Muscle of leg (tissue), 11 donors: ENCODE measurements around the gene ADAM33. TPM values are rescaled to one million over a fixed set of nuclear protein-coding genes. Genes with fewer than 3 reads are reported as not detected.

Experiments used
- DNase-seq: peaks from one replicate; pipeline ENCODE4 v3.0.0; 2013
- H3K27ac ChIP-seq: one replicate; pipeline ENCODE4 v1.5.1; 2013; ENCODE audit warnings: mild to moderate bottlenecking, low read length, control low read depth
- H3K27me3 ChIP-seq: one replicate; pipeline ENCODE4 v1.6.1; 2013; ENCODE audit warnings: low read length; ENCODE audit not compliant: control insufficient read depth, insufficient read depth
- H3K36me3 ChIP-seq: one replicate; pipeline ENCODE4 v1.6.1; 2013; ENCODE audit warnings: low read length; ENCODE audit not compliant: control insufficient read depth, insufficient read depth
- H3K4me1 ChIP-seq: one replicate; pipeline ENCODE4 v1.6.1; 2013; ENCODE audit warnings: low read length; ENCODE audit not compliant: control insufficient read depth, insufficient read depth
- H3K4me3 ChIP-seq: one replicate; pipeline ENCODE4 v1.5.1; 2013; ENCODE audit warnings: low read length, control low read depth
- H3K9me3 ChIP-seq: replicated peaks from 2 replicates; pipeline ENCODE4 v1.6.1; 2013; ENCODE audit warnings: low read depth, low read length; ENCODE audit not compliant: control insufficient read depth
- WGBS: methylation state at CpG from one replicate; pipeline ENCODE4 v1.1.5; 2013; ENCODE audit warnings: missing lambda C conversion rate; ENCODE audit not compliant: insufficient coverage; 5-methylcytosine and 5-hydroxymethylcytosine counted together
- polyA plus RNA-seq, 8 donors: library from polyadenylated mRNA; unstranded; fragments of 120-200 nt; gene quantifications; one replicate each; pipeline versions ENCODE4 v1.2.1 to v1.2.3, GENCODE V29; 2013; ENCODE audit warnings: inconsistent platforms in 1 of 8, low replicate concordance in 1 of 8; ENCODE audit not compliant: insufficient read length in 8 of 8, insufficient read depth in 1 of 8
- total RNA-seq: library from RNA; stranded (reverse); fragments of 120-200 nt; gene quantifications from one replicate; pipeline ENCODE4 v1.2.4, GENCODE V29; 2013

Gene ADAM33
- total and polyA plus RNA-seq, 9 donors: 26.1 to 78.3 (median 52.8) TPM

GRCh38 chr20:3647473-3647872, 34.3 kb downstream of the ADAM33 start:
- Histone ChIP-seq H3K4me1 (peaks cover 10% of the 10 kb centered on the region), H3K27me3 (no peaks in the 10 kb centered on the region), H3K4me3 (no peak overlapping the region), H3K36me3 (peaks cover 38% of the 10 kb centered on the region), H3K9me3 (no peaks in the 10 kb centered on the region), H3K27ac (no peak overlapping the region)
- no peak for DNase-seq

GRCh38 chr20:3646651-3647050, 35.2 kb downstream of the ADAM33 start:
- peaks cover 42% of the 10 kb centered on the region for H3K36me3 ChIP-seq
- no peaks in the 10 kb centered on the region for H3K27me3 ChIP-seq
- H3K4me3 ChIP-seq: no peak overlapping the region
- no peak overlapping the region for H3K27ac ChIP-seq
- no peak for DNase-seq
- WGBS: 70% methylated on average over 6 of the region's 13 CpGs
- H3K9me3 ChIP-seq: no peaks in the 10 kb centered on the region
- H3K4me1 ChIP-seq: peaks cover 2% of the 10 kb centered on the region

DNA sequence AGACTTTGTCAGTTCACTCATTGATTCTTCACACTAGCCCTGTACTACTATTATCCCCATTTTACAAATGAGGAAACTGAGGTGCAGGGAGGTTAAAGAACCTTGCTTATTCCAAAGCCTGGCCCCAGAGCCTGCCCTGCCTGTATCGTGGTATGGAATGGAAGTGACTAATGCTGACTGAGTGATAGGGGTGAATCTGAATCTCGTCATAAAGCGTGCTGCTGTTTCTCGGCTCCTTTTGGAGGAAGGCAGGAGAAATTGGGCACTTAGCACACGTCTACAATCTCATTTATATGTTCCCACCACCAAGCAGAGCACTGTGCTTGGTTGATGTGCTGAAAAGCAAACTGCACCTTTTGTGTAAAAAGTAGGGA, 35.8 kb downstream of the ADAM33 start:
- Histone ChIP-seq H3K9me3 (no peaks in the 10 kb centered on the region), H3K27ac (no peak overlapping the region), H3K36me3 (peaks cover 43% of the 10 kb centered on the region), H3K4me3 (no peak overlapping the region), H3K4me1 (no peaks in the 10 kb centered on the region), H3K27me3 (no peaks in the 10 kb centered on the region)
- WGBS: 100% methylated on average over 1 of the region's 5 CpGs
- DNase-seq: no peak

- 95% methylated on average over 10 of the region's 20 CpGs for WGBS
- Histone ChIP-seq H3K27ac (no peak overlapping the region), H3K4me3 (no peak overlapping the region), H3K36me3 (peaks cover 48% of the 10 kb centered on the region), H3K27me3 (no peaks in the 10 kb centered on the region), H3K4me1 (no peaks in the 10 kb centered on the region), H3K9me3 (no peaks in the 10 kb centered on the region)
- DNase-seq: no peak
Measured at GRCh38 chr20:3645309-3646066, 36.3 kb downstream of the ADAM33 start.

DNA sequence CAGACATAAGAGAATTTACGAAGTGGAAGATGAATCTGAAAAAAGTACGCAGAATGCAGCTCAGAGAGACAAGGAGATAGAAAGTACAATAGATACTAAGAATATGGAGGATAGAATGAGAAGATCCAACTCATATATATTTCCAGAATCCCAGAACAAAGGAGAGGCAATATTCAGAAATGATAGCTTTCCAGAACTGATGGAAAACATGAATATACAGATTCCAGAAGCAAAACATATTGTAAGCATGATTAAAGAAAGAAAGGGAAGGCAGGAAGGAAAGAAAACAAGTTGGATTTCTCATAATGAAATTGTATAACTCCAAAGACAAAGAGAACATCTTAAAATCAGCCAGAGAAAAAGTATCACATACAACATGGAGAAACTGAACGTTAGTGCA, 41.6 kb downstream of the ADAM33 start:
- Histone ChIP-seq H3K4me1 (no peaks in the 10 kb centered on the region), H3K27ac (no peak overlapping the region), H3K27me3 (no peaks in the 10 kb centered on the region), H3K4me3 (no peak overlapping the region), H3K36me3 (peaks cover 26% of the 10 kb centered on the region), H3K9me3 (no peaks in the 10 kb centered on the region)
- no peak for DNase-seq
- WGBS: no CpG with 5 or more reads among the region's 3 CpGs

- Histone ChIP-seq H3K27ac (no peak overlapping the region), H3K27me3 (no peaks in the 10 kb centered on the region), H3K9me3 (no peaks in the 10 kb centered on the region), H3K36me3 (peaks cover 11% of the 10 kb centered on the region), H3K4me3 (no peak overlapping the region), H3K4me1 (no peaks in the 10 kb centered on the region)
- DNase-seq: no peak
- no CpG with 5 or more reads among the region's 1 CpG for WGBS
Measured at GRCh38 chr20:3635346-3635745, 46.5 kb downstream of the ADAM33 start.

- Histone ChIP-seq H3K27ac (no peak overlapping the region), H3K36me3 (peaks cover 16% of the 10 kb centered on the region), H3K9me3 (no peaks in the 10 kb centered on the region), H3K27me3 (no peaks in the 10 kb centered on the region), H3K4me1 (no peaks in the 10 kb centered on the region), H3K4me3 (no peak overlapping the region)
- DNase-seq: no peak
- 38% methylated on average over 3 of the region's 6 CpGs for WGBS
Measured at GRCh38 chr20:3633913-3634478, 47.8 kb downstream of the ADAM33 start.

DNA sequence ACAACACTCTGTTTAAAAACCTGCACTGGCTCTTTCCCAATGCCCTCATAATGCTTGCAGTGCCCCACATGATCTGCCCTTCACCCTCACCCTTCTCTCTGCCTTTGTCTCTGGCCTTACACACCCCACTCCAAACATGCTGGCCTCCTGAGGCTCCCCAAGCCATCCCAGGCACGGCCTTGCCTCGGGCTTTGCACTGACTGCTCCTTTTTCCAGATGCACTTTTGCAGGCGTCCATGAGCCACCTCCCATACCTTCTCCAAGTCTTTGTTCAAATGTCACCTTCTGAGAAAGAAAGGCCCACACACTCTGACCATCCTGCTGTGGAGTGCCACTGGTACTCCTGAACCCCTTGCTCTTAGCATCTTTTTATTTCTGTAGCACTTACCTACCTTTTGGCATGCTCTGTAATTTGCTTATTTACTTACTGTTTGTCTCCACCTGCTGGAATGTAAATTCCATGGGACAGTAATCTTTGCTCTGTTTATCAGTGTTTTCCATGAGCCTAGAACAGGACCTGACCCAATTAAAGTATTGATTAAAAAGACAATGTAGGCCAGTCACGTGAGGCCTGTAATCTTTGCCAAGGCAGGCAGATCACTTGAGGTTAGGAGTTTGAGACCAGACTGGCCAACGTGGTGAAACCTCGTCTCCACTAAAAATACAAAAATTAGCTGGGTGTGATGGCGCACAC, 49.4 kb downstream of the ADAM33 start:
- H3K4me1 ChIP-seq: no peaks in the 10 kb centered on the region
- 80% methylated on average over 5 of the region's 7 CpGs for WGBS
- H3K36me3 ChIP-seq: peaks cover 23% of the 10 kb centered on the region
- no peaks in the 10 kb centered on the region for H3K9me3 ChIP-seq
- H3K4me3 ChIP-seq: no peak overlapping the region
- no peak overlapping the region for H3K27ac ChIP-seq
- DNase-seq: no peak
- H3K27me3 ChIP-seq: no peaks in the 10 kb centered on the region

DNA sequence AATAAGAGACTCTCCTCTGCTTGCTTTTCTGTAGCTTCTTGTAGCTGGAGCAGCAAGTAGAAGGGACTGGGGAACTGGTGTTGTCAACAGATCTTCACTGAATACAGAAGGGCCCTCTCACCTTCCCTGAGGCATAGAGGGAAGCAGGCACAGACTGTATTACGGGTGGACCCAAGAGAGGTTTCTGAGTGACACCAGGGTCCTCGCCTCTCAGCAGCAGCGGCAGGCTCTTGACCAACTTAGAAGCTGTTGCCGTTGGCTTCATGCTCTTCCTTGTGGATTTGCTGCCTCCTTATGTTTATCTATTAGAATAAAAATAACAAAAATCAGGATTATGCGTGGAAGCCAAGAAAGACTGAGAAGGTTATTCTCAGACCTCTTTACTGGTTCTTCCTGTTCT, 50.3 kb downstream of the ADAM33 start:
- no CpG with 5 or more reads among the region's 5 CpGs for WGBS
- H3K36me3 ChIP-seq: peaks cover 24% of the 10 kb centered on the region
- no peaks in the 10 kb centered on the region for H3K27me3 ChIP-seq
- H3K4me3 ChIP-seq: no peak overlapping the region
- no peak overlapping the region for H3K27ac ChIP-seq
- no peaks in the 10 kb centered on the region for H3K9me3 ChIP-seq
- no peak for DNase-seq
- no peaks in the 10 kb centered on the region for H3K4me1 ChIP-seq

DNA sequence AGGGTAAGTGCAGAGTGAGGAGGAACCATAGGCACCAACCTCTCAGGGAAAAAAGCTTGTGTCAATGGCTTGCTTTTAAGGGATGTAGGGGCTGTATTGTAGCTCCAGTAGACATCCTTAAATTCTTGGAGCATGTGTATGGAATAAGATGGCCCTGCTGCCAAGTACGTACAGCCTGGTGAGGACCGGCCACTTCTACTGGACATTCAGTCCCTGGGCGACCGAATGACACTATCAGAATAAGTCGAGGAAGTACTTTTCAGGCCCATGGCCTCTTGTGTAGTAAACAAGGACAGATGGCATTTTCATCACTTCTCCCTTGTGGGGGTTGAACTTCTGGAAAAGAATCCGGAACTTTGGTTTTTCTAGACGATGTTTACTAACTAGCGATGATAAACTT, 51.4 kb downstream of the ADAM33 start:
- peaks cover 26% of the 10 kb centered on the region for H3K36me3 ChIP-seq
- no peak overlapping the region for H3K27ac ChIP-seq

More for the DNA sequence above, 51.4 kb downstream of the ADAM33 start:
- 100% methylated on average over 1 of the region's 8 CpGs for WGBS
- no peaks in the 10 kb centered on the region for H3K27me3 ChIP-seq
- DNase-seq: peak; percentile 24
- H3K9me3 ChIP-seq: no peaks in the 10 kb centered on the region
- no peaks in the 10 kb centered on the region for H3K4me1 ChIP-seq
- no peak overlapping the region for H3K4me3 ChIP-seq
